ENCODE measurements around the gene AFG1L.

DNA sequence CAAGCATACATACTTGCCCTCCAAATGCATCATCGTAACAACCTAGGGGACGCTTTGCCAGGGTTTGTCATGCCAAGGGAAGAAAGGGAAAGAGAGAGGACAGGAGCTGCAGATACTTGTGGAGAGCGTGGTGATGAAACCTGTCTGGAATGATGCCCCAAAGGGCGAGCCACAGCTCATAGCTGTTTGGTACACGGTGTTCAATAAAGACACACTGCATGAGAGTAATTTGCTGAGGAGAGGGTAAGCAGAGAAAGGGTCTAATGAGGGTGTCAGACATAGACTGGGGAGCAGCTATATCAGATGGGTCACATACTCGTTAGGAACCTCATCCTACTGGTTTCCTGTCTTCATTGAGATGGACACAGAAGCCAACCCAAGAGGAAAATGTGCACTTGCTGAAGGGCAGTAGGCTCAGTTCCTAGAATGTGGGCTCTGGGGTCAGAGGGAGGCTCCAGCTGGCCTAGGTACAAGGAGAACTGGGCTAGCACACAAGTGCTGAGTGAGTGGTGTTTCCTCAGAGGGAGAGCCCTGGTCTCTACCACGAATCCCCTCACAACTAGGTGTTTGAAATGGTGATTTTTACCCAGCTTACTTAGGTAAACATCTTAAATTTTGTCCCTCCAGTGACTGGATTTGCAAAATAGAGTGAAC is 260.7 kb downstream of the AFG1L start:
- TF ChIP-seq CTCF (IDR thresholded peaks at IDR 0.05) (no peak), POLR2A (IDR thresholded peaks at IDR 0.05) (no peak)
